GM18909 (cell line): Measurements from ENCODE around the gene SSPN.

Experiments used
- ATAC-seq: cut with Tn5 transposase; IDR thresholded peaks from one replicate; pipeline ENCODE4 v1.9.1; 2021; ENCODE audit warnings: mild to moderate bottlenecking; ENCODE audit not compliant: unreplicated experiment, poor library complexity

SSPN gene

DNA sequence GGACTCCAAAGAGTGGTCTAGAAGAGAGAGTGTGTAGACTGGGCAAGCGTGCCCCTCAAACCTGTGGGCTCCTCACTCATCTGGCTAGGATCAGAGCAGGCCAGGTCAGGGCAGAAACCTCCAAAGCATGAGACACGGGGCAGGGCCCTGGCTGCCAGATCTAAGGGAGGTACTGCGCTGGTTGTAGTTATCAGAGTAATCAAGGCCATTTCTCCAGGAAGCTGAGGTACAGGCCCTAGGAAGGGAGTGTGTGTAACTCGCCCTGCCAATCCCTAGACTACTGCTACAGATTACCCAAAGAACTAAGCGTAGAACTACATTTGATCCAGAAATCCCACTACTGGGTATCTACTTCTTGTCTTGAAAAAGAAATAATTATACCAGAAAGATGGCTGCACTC, 84.5 kb downstream of the SSPN start:
- ATAC-seq: no peak

DNA sequence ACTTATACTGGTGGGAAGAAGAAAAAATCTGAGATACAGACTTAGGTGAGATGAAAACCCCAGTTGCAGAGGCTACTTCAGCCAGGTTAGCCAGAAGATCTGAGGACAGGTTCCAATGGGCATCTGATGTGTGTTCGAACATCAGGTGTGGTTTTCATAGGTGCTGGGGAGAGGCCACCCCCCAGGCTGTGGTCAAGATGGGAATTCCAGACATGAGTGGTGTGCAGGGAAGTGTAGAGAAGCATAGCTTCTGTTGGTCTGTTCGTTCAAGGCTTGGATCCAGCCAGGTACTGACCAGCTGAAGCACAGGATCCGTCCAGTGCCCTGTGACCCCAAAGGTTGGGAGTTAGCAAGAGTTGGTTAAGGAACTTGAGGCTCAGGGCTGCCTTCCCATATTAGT, 85.5 kb downstream of the SSPN start:
- ATAC-seq: no peak

DNA sequence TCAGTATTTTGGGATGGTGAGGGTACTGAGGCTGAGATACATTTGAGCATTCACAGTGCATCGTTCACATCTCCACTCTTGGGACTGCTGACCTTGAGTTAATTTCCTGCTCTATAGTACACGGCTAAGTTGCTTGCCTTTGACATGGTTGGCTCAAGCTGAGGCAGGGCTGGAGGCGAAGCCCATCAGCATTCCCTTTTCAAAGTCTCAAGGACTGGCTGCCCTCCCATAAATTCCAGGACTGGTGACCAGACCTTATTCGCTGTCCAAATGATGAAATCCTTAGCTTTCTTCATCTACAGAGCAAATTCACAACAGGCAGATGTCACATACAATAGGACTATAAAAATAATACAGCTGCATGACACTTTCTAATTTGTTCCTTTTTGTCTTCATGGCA, 85.9 kb downstream of the SSPN start:
- no peak for ATAC-seq

DNA sequence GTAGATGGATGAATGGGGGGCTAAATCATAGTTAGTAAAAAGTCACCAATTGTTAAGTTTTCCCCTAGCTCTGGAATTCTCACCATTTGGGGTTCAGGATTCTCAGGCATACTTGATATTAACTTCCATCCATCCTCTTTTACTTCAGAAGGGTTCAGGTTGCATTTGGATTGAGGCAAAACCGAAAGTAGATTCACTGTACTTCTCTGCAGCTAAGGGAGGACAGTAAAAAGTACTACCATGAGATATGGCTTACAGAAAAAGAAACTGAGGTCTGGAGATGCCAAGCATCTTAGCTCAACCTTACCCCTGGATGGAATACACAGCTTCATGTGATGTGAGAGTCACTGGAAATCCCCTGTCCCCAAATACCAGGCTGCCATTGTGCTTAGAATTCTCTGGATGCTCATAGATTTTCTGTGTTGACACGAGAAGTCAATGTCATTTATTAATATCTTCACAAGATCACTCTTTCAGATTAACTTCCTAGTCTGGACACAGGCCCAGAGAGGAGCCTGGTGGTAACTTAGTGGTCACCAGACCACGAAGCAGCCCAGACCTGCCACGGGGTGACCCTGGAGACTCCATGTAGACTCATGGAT, 87.1 kb downstream of the SSPN start:
- ATAC-seq: no peak

DNA sequence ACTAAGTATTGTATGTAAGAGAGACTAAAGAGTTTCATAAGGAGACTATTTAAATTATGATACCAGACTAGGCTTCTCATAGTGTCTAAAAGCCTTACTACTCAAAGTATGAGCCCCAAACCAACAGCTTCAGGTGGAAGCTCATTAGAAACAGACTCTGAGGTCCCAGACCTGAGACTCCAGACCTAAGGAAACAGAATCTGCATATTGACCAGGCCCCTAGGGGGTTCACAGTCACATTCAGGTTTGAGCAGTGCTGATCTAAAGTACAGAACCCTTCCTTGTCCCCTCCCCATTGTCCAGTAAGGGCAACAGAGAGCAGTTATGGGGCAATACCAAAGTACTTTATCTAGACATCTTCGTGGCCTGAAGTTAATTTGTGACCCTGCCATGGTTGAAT, 87.7 kb downstream of the SSPN start:
- no peak for ATAC-seq

DNA sequence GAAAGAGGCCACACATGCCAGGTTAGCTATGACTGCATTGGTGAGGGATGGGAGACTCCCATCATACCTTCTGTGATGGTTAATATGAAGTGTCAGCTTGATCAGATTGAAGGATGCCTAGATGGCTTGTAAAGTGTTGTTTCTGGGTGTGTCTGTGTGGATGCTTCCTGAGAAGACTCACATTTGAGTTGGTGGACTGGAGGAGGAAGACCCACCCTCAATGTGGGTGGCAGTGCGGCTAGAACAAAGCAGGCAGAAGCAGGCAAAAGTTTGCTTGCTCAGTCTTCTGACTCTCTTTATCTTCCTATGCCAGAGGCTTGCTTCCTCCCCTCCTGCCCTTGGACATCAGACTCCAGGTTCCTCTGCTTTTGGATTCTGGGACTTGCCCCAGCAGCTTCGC, 88.2 kb downstream of the SSPN start:
- ATAC-seq: no peak

DNA sequence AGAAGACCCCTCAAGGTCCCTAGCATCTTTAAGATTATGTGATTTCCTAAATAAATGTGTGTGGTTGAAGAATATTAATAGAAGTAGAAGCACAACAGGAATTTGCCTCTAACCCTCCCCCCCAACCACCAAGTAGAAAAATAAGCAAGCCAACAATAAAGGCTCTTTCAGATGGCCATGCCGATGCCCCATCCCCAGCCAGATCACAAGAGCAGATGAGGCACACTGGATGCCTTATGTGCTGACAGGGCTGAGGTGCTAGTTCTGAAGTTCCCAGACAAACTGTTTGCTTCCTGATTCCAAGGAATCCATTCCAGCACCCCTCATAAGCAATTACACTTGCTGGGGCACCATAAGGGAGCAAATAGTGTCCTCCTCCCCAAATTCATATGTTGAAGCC, 90.0 kb downstream of the SSPN start:
- no peak for ATAC-seq

GRCh38 chr12:26286186-26286585, 90.8 kb downstream of the SSPN start:
- ATAC-seq: no peak

- no peak for ATAC-seq
These were observed 92.5 kb downstream of the SSPN start for GRCh38 chr12:26287671-26288381.

DNA sequence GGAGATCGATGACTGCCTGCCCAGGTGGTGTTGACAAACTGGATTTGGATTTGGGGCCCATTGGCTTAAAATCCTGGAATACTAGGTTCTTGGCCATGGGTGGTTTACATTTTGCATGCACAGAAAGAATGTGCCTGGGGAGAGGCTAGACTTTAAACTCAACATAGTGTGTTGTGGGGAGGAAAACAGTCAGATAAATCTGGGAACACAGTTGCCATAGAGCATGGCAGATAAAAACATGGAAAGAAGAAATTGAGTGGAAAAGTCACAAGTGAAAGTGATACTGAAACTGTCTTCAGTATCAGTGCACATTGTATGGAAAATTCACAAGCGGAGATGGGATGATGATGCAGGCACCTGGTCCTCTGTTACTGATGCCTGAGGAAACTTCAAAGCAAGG, 95.2 kb downstream of the SSPN start:
- ATAC-seq: no peak

- no peak for ATAC-seq
These were observed 97.2 kb downstream of the SSPN start for GRCh38 chr12:26292596-26292995.

- no peak for ATAC-seq
These were observed 98.2 kb downstream of the SSPN start for GRCh38 chr12:26293612-26294011.

DNA sequence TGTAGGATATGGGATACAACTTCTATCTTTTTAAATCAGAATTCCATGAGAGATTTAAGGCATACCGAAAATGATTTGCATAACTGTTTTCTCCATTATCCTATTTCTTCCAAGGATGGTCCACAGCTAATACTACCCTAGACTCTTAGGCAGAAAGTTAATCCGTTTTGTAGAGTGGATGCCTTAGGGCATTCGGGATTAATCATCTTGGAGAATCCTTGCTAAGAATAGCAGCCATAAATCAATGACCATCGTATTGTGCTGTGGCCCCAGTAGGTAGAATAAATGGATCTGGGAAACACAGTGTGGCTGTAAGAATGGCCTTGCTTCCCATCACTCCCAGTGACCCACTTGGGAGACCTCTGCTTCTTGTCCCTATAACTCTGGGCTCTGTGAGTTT, 99.6 kb downstream of the SSPN start:
- ATAC-seq: no peak

DNA sequence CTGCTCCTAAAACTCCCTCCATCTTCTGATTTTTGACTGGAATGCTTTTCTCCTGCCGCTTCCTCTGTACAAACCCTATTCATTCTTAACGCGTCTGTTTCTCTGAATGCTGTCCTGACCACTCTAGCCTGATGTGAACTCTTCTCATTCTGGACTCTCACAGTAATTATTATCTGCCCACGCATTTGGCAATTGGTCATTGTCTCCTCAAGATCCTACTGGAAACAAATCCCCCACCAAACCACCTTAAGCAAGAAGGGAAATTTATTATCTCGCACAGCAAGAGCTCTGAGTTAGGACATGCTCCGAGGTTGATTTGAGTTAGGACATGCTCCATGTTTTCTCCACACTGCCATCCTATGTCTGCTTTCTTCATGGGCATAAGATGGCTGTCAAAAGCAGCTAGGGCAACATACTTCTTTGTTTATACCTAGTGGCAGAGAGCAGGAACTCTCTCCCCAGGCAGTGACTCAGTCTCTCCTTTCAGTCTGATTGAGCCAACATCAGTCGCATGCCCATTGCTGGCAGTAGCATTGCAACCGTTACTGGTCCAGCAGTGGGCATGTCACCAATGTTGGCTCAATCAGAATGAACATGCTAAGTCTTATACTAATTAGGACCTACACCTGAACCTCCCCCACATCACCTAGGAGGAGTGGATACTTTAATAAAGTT, 102.2 kb downstream of the SSPN start:
- ATAC-seq: no peak

- peak; percentile 99 for ATAC-seq
These were observed 103.6 kb downstream of the SSPN start for GRCh38 chr12:26298785-26299621.

GRCh38 chr12:26299751-26300150, 104.4 kb downstream of the SSPN start:
- no peak for ATAC-seq
